ENCODE results near the gene NKAIN4.

NKAIN4 gene

DNA sequence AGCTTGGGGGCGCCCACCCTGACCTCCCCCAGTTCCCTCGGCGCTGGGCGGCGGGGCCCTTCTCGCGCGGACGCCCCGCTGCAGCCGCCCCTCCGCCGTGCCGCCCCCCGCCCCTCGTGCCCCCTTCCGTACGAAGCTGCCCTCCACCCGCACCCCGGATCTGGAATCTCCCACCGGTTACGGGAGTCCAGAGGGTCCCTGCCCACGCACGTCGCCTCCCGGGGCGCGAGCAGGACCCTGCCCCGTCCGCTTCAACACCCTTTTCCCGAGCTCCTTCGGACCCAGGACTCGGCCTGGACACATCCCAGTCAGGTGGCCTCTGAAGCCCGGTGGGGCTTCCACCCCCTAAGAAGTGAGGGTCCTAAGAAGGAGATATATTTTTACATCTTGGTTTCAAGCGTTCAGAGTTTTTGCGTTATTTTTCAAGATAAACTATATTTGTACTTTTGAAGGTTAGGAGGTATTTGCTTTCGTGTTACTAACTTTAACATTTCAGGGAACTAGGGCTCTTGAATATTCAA lies 18.9 kb upstream of the NKAIN4 start:
- DNase-seq = no peak

DNA sequence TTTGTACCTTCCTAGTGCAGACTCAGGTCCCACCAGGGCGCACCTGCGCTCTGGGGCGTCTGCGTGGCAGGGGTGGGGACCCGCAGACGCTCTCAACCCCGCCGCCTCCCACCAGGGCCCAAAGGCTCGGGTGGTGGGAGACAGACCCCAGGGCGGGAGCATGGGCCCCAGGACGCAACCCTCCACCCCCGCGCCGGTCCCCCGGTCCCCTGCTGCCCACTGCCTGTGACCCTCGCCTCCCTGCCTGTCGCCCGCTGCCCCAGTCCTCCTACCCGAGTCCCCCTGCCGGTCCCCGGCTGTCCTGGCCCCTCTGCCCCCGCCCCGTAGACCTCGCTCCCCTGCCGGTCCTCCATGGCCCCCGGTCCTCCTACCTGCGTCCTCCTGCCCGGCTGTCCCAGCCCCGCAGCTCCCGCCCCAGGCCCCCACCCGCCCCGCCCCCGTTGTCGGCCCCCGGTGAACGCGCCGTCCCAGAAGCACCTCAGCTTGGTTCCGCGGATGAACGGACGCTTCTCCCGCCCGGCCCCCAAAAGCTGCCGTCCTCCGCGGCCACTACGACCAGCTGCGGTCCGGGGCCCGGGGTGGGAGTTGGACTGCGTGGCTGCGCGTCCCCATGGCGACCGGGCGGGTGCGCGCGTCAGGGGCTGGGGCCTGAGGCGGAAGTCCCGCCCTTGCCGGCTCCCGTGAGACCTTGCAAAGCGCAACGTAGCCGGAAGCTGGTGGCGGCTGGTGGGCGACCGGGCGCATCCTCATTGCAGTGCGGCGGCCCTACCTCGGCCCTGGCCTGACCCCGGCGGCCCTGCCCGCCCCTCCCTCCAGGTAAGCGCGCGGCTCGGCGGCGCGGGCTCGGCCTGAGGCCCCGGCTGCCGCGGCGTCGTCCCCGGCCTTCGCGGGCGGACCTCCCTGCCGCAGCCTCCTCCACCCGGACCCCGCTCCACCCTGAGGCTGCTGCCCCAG lies 18.1 kb upstream of the NKAIN4 start, which contains the start of gene ARFGAP1:
Gene ARFGAP1 (plus strand): TSS at position 709 of the 954 bp plus-strand sequence. CDS start 2,768 bp downstream, outside the sequence.
- peak; percentile 89 for DNase-seq

GRCh38 chr20:63270606-63271325 lies 16.5 kb upstream of the NKAIN4 start:
- DNase-seq = no peak

- no peak for DNase-seq
Measured at GRCh38 chr20:63269724-63270123, 15.5 kb upstream of the NKAIN4 start.

DNA sequence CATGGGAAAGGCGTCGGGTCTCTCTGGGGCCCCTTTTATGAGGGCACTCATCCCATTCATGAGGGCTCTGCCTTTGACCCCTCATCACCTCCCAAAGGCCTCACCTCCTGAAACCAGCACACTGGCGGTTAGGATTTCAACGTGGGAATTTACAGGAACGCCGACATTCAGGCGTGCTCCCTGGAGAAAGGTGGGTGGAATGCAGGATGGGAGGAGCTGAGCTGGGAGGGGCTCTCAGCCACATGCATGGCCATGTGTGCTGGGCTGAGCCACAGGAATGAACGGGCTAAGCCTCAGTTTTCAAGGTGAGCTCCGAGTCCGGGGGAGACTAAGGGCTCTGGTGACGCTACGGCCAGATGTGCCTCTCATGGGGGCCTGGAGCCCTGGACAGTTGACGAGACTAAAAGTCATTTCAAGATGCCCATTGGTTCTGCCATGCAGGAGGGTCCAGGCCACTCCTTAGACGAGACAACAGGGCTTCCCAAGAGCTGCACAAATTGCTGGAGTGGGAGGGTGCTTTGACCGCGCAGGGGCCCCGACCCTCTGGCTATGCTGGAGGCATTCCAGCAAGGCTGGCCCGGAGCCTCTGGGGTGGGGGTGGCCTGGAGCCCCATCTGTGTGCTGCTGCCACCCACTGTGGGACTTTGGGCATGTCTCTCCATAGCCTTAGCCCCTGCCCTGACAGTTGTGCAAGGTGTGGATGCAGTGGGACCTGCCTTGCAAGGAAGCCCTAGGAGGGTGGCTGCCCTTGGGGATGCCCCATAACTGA lies 14.6 kb upstream of the NKAIN4 start:
- DNase-seq = no peak

DNA sequence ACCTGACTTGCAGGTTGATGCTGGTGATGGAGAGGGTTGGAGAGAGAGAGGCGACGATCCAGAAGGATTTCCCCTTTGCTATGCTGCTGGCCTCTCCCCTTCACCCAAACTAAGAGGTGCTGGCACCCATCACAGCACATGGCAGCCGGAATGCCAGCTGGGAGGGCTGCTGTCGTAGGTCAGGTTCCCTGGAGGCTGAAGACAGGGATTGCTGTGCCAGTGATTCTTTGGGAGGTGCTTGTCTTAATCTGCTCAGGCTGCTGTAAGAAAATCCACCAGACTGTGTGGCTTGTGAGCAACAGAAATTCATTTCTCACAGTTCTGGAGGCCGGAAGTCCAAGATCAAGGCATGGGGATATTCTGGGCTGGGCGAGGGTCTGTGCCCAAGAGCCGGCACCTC lies 14.0 kb upstream of the NKAIN4 start:
- no peak for DNase-seq

- no peak for DNase-seq
Measured at GRCh38 chr20:63267691-63268090, 13.4 kb upstream of the NKAIN4 start.

DNA sequence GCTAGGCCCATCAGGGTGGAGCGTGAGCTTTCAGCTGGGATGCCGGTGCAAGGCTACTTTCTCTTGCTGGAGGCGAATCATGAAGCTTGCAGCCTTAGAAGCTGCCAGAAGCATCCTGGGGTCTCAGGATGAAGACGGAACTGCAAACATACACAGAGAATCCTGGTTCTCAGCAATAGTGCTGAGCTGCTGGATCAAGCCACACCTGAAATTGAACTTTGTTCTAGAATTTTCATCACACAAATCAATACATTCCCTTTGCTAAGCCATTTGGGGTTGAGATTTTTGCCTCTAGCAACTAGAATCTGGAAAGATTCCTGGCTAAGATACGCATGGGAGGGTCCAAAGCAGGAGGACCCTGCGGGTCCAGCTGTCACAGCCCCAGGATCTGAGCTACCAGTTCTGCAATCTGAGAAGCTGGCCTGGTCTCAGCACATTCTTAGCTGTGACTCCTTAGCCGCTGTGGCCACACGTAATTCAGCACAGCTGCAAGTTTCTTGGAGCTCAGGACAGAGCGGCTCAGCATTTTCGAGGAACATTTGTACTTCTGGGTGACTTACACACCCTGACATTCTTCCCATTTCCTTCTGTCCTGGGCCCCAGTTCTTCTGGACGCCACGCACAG lies 11.7 kb upstream of the NKAIN4 start:
- DNase-seq = no peak

- DNase-seq = no peak
Measured at GRCh38 chr20:63264519-63264918, 10.3 kb upstream of the NKAIN4 start.

DNA sequence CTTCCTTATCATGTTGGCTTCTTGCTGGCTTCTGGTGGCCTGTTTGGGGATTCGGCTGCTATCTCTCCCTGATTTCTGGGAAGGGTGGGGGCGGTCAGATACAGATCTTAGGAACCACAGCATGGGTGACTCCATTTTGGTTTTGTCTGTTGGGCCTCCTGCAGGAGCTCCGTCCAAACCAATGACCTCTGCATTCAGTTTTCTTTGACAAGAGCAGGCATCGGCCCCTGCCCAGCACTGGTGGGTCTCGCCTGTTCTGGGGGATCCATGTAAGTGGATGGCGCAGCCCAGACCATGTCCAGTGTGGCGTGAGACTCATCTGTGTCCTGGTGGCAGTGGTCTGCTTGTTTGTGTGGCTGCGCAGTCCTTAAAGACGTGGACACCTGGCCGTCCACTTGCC lies 9.7 kb upstream of the NKAIN4 start:
- DNase-seq = no peak

DNA sequence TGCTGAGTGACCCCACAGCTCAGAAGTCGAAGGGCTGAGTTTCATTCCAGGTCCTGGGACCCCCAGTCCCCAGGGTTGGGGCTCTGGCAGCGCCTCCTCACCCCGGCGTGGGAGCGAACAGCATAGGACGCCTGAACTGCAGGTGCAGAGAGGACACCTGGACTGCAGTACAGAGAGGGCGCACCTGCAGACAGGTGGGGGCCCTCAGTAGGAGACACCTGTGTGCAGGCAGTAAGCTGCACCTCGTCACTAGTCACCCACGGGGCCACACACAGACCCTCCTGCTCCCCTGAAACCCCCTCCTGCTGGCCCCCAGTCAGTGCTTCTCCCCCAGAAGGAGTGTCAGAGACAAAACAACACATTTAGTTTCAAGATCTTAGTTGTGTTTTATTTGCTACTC lies 8.6 kb upstream of the NKAIN4 start:
- no peak for DNase-seq

DNA sequence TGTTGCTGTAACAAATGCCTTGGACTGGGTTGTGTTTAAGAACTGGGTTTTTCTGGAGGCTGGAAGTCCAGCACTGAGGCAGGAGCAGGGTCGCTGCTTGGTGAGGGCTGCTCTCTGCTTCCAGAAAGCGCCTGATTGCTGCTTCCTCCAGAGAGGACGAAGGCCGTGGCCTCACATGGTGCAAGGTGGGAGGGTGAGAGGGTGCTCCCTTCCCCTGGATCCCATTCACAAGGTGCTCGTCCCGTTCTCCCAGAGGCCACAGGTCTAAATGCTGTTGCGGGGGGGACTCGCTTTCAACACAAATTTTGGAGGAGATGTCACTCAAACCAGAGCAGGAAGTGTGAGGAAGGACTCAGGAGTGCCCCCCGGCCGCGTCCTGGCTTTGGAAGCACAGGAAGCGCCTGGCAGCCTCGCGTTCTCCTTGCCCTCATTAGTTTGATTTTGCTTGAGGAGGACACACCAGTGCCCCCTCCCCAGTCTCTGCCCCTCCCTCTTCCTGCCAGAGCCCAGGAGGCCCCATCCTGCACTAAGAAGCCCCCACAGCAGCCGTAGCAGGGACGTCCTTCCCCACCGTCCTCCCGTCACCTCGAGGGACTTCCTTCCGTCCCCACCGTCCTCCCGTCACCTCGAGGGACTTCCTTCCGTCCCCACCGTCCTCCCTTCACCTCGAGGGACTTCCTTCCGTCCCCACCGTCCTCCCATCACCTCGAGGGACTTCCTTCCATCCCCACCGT lies 7.7 kb upstream of the NKAIN4 start:
- no peak for DNase-seq

GRCh38 chr20:63261060-63261794 lies 7.0 kb upstream of the NKAIN4 start:
- no peak for DNase-seq

GRCh38 chr20:63260521-63260920 lies 6.3 kb upstream of the NKAIN4 start:
- no peak for DNase-seq

- no peak for DNase-seq
Measured at GRCh38 chr20:63259734-63260460, 5.6 kb upstream of the NKAIN4 start.

DNA sequence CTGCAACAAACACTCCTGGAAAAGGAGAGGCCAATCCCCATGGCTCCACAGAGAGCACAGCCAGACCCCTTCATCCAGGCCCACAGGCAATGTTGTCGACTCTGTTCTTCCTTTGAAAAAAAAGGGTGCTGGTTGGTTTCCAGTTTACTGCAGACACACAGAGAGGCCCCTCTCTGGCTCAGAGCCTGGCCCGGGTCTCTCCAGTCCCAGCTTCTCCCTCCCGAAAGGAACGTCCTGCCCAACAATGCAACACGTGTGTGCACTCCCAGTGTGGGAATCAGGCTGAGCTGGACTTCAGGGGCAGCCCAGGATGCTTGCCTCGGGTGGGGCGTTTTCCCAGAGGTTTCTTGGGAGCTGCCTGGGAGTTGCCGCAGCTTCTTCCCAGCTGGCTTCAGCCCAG lies 4.5 kb upstream of the NKAIN4 start:
- DNase-seq = no peak

DNA sequence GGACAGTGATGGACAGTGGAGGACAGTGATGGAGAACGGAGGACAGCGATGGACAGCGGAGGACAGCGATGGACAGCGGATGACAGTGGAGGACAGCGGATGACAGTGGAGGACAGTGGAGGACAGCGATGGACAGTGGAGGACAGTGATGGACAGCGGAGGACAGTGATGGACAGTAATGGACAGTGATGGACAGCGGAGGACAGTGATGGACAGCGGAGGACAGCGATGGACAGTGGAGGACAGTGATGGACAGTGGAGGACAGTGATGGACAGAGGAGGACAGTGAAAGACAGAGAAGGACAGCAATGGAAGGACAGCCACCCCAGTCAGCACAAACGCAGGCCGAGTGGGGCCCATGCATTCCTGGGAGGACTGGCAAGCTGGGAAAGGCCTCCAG lies 3.4 kb upstream of the NKAIN4 start:
- DNase-seq = no peak

GRCh38 chr20:63256954-63257353 lies 2.7 kb upstream of the NKAIN4 start:
- no peak for DNase-seq

GRCh38 chr20:63255931-63256704 lies 1.9 kb upstream of the NKAIN4 start:
- no peak for DNase-seq

Data from CD4-positive, alpha-beta T cell treated with Interleukin-21 for 1 hour (primary cell).